ENCODE data around the gene KLF11.

GRCh38 chr2:10046931-10047330 lies 3.6 kb downstream of the KLF11 start:
- TF ChIP-seq CTCF (IDR thresholded peaks at IDR 0.05) = no peak
- no peak for TF ChIP-seq ZFX (IDR thresholded peaks at IDR 0.05; ENCODE audit: borderline replicate concordance)
